Lower leg skin (tissue), 3 donors: ENCODE measurements around the gene SH3RF3.

Experiments
- POLR2A ChIP-seq, 2 donors: fragments of 450-650 bp; IDR thresholded peaks; one replicate each; pipeline ENCODE4 v1.6.1; 2016 to 2017; ENCODE audit warnings: antibody characterized with exemption in 2 of 2, mild to moderate bottlenecking in 1 of 2, moderate library complexity in 1 of 2
- TF ChIP-seq, protein P1 (sequence below), 3 donors: fragments of 450-650 bp; IDR thresholded peaks; one replicate each; pipeline ENCODE4 v1.5.1; 2016; ENCODE audit warnings: antibody characterized with exemption in 3 of 3, mild to moderate bottlenecking in 3 of 3, moderate library complexity in 2 of 3

DNA sequence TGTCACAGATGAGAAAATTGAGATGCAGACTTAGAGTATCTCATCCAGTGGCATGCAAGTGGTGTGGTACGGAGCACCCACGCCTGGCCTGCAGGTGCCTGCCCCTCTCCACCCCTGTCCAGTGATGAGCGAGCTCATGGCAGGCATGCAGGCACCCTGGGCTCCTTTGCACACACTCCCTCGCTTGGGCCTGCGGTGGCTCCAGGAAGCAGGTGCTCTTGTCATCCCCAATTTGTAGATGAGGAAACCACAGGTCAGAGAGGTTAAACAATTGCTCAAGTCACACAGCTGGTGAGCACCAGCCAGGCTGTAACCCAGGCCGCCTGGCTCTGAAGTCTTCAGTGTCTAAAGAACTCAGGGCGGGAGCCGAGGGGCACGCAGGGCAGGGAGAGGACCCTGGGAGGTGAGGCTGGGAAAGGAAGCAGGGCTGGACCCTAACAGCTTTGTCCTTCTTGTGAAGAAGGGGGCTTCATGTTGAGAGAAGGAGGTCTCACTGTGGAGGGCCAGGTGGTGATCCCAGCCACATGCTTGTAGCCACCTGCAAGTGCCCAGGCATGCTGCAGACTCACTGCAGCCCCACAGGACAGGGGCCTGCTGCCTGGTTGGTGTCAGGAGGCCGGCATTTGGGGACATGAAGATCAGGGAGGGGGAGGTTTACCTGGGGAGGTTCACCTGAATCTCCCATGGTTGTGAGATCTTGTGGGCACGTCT is 166.2 kb downstream of the SH3RF3 start:
- TF ChIP-seq POLR2A (IDR thresholded peaks at IDR 0.05) = no peak
- TF ChIP-seq, protein P1, sequence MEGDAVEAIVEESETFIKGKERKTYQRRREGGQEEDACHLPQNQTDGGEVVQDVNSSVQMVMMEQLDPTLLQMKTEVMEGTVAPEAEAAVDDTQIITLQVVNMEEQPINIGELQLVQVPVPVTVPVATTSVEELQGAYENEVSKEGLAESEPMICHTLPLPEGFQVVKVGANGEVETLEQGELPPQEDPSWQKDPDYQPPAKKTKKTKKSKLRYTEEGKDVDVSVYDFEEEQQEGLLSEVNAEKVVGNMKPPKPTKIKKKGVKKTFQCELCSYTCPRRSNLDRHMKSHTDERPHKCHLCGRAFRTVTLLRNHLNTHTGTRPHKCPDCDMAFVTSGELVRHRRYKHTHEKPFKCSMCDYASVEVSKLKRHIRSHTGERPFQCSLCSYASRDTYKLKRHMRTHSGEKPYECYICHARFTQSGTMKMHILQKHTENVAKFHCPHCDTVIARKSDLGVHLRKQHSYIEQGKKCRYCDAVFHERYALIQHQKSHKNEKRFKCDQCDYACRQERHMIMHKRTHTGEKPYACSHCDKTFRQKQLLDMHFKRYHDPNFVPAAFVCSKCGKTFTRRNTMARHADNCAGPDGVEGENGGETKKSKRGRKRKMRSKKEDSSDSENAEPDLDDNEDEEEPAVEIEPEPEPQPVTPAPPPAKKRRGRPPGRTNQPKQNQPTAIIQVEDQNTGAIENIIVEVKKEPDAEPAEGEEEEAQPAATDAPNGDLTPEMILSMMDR (IDR thresholded peaks at IDR 0.05) = no peak
